NCI-H2107 (cell line): Measurements from ENCODE around the gene SLC4A5.

Source experiments
- DNase-seq: peaks from one replicate; lab custom pipeline; 2025; lab: John Stamatoyannopoulos, UW

Gene SLC4A5

DNA sequence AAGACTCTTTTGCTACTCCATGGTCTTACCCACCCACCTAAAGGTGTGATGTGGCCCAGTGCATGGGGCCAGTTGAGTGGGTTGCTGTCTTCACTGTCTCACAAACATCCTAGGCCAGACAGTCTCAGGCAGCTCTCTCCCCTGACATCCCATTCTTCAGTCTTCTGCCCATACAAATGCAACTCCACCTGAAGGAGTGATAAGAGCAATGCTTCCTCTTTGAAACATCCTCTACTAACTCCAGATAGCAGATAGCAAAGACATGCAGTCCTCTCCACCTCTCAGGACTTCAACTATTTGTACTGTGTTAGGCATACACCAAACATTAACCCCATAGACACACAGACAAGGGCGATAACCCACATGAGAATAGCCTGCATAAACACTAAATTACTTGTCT, 73.5 kb downstream of the SLC4A5 start:
- DNase-seq: no peak

DNA sequence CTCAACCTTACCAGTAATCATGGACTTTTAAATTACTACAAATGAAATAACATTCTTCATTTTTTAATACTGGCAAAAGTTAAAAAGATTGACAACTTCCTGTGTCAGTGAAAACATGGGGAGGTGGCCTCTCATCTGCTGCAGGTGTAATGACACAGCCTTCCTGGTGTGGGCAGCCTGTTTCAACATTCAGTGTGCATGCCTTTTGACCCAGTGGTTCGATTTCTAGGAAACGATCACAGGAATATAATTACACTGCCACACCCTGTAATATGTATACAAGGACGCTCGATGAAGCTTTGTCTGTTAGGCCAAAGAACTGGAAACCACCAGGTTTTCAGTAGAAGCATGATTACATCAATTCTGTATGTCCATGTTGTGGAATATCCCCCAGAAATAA, 76.1 kb downstream of the SLC4A5 start:
- peak; percentile 14 for DNase-seq

DNA sequence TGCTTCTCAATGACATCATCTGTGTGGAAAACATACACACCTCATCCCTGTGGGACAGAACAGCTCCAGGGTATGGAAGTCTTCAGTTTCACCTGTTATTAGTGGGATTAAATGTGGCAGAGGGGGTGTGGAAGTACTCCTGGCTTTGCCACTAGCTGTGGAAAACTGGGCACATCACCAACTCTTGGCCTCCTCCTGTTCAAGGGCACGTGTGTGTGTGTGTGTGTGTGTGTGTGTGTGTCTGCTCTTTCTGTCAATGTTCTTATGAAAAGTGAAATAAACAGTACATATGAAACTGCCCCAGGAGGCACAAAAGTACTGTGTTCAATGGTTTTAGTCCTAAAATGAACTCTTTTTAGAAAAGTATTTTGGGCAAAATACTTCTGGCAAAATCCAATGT, 78.9 kb downstream of the SLC4A5 start:
- no peak for DNase-seq

DNA sequence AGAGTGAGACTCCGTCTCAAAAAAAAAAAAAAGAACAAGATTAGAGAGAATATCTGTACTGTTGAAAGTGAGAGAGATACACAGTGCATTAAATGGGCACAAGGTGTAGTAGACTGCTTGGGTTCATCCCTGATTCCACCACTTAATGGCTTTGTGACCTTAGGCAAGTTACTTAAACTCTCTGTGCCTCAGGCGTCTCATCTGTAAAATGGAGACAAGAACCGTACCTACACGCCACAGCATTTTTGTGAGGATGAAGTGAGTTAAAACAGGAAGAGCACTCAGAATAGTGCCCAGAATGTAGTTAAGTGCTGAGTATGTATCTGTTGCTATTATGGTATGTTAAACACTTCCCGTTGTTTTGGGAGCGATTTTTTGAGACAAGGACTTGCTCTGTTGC, 80.5 kb downstream of the SLC4A5 start:
- DNase-seq: no peak

DNA sequence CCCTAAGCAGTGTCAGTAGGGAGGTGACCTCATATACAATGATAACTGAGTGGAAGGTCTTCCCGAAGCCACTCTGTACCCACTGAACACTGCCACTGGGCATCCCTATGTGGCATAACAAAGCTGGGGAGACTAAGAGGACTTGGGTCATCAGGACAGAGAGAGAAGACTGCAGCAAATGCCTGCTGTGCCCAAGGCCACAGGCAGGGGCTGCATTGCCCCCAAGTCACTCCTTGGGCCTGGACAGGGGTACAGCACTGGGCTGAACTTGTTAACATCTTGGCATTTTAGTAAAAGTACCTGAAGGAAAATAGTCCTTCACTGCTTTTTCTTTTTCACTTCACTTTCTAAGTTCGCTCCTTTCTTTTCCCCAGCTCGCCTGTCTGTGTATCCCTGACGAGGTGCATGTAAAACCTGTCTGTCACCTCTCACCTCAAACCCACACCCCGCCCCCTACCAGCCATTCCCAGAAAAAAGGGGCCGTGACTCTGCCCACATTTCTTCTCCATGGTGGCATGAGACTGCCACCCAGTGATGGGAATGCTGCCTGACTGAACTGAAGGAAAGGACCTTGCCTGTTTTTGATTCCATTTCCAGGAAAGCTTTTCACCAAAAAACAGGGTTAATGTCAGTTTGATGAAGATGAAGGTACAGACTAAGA, 81.9 kb downstream of the SLC4A5 start:
- no peak for DNase-seq

DNA sequence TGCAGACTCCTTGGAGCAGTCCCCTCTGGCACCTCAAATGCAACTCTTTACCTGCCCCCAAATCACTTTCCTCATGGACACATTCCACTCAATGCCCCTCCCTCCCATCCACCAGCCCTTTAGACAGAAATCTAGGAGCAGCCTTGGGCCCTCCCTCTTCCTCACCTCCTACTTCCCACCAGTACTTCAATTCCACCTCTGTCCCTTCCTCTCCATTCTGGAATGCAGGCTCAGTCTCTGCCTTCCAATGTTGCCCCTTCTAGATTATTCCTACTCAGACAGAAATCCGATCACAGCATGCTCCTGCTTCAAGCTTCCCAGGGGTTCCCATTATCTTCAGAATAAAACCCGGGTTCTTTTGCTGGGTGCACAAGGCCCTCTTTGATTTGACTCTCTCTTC, 82.7 kb downstream of the SLC4A5 start:
- no peak for DNase-seq

DNA sequence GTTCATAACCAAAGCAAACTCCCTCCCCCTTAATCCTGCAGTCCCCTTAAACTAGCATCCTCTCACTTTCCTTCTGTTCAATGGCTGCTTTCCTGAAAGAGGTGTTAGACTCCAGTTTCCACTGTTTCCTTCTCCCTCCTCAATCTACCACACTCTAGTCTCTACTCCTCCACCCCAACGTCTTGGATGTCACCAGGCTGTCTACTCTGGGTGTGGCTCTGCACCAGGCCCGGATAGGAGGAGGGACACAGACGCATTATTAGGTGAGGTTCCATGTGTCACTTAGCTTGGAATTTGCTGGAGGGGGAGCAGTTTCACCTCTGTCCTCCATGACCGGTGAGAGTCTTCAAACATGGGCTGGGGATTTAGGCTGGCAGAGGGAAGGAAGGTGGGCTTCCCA, 83.5 kb downstream of the SLC4A5 start:
- no peak for DNase-seq

DNA sequence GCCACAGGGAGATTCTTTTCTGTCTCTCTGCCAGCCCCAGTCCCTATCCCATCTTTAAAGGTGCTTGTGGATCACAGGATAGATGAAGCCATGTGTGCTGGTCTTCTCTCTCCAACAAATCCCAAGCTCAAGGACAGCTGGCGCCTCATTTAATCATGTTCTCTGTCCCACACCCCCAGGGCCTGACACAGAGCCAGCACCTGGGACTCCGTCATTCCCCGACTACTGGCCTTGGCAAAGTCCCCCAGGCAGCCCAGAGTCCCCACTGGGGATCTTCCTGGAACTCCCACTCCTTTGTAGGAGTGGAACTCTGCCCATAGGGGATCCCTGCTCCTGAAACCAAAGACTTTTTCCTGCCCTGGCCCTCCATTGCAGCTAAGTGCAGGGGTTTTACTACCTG, 84.0 kb downstream of the SLC4A5 start:
- no peak for DNase-seq

DNA sequence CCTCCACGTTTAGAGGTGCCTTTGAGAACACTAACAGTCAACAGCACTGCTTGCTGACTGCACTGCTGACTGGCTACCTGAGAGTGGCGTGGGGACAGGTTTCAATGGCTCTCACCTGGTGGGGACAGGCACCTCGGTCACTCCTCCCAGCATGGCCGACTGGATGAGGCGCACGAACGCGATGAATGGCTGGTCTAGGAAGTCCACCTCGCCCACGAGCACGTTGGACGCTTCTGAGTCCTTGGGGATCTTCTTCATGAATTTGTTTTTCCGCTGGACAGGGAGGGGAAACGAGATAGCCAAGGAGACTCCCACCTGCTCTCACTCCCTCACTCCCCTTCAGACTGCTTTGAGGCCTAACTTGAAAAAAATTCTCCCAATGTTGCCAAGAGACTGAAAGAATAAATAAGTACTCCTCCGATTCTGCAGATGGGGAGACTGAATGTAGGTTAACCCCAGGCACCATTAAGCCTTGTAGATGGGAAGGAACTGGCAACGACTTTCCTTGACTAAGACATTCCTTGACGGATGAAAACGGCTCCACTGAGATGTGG, 87.5 kb downstream of the SLC4A5 start:
- no peak for DNase-seq

DNA sequence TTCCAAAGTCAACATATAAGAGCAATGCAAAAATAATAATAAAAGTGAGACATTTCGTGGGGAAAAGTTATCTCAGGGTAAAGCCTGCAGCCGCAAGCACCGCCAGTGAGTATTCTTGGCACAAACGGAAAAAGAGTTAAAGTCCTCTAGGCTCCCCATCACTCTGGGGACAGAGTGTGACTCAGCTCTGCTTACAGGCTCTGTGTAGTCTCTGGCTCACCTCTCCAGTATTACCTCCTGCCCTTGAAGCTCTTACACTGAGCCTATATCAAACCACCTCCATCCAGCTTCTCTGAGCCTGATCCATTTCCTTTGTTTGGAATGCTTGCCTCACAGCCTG, 89.3 kb downstream of the SLC4A5 start:
- no peak for DNase-seq

DNA sequence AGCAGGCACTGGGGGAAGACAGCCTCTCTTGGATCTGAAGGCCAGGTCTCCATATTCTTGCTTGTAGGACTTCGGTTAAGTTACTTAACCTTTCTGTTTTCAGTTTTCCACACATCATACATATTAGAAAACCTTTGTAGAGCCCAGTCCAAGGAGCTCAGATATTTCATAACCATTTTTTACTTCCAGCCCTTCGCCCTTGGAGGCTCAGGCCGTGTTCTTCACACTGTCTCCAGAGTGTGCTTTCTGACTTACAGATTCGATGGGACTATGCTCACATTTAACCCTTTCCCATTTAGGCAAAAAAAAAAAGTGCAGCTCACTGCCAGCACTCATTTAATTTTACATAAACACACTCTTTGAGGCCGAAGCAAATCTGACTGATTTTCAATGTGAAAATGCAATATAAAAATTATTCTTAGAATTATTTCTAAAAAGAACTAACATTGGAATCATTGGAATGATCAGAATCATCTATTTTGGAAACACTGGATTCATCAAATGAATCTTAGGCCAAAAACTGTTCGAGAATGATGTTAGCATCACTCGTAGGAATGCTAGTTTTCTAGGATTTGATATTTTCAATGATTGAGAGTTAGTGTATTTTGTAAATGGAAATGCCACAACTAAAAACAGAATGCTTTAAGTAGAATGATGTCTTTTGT, 89.8 kb downstream of the SLC4A5 start:
- DNase-seq: no peak

DNA sequence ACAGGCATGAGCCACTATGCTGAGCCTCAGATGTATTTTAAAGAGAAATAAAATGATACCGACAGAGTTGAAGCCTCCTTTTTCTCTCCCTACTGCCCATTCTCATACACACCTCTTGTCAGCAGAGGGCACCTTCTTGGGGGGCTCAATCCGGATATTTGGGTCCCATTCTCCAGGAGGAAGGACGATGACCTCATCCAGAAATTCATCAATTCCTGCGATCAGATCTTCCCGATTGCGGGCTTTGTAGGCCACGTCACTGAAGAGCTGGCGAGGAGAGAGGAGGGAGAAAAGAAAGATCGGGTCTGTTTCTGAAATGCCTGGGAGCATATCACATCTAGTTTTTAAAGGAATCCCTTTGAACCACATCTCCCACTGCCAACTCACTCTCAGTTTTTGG, 90.4 kb downstream of the SLC4A5 start:
- no peak for DNase-seq

DNA sequence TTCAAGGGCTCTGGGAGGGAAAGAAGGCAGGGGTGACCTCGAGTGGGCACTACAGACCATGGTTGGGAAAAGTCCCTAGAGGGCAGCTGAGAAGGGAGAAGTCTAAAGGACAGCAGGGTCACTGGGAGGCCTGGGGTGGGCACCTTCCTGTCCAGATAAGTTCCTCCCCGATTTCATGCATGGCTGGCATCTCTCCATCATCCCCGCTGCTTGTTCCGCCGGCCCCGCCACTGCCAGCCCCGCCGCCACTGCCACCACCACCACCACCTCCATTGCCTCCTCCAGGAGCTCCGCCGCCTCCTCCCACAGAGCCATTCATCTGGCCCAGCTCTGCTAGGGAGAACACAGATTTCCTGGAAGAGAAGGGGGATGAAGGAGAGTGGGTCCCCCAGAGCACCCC, 91.2 kb downstream of the SLC4A5 start:
- no peak for DNase-seq

DNA sequence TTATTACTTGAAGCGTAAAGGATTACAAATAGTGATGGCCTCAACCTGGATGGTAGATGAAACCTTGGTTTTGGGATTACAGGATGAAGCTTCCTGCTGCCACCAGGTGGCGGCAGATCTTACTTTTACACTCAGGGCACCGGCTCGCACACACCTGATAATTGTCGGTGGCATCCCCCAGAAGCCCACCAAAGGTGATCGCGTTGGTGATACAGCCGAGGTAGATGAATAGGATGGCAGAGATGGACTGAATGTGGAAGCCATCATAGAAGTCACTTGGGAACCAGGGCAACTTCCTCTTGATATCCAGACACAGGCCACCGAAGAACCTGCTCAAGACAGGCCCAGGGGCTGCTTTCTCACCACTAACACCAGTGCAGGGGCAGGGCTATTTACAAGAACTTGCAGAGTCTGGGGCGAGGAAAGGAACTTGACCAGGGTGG, 93.0 kb downstream of the SLC4A5 start:
- no peak for DNase-seq

DNA sequence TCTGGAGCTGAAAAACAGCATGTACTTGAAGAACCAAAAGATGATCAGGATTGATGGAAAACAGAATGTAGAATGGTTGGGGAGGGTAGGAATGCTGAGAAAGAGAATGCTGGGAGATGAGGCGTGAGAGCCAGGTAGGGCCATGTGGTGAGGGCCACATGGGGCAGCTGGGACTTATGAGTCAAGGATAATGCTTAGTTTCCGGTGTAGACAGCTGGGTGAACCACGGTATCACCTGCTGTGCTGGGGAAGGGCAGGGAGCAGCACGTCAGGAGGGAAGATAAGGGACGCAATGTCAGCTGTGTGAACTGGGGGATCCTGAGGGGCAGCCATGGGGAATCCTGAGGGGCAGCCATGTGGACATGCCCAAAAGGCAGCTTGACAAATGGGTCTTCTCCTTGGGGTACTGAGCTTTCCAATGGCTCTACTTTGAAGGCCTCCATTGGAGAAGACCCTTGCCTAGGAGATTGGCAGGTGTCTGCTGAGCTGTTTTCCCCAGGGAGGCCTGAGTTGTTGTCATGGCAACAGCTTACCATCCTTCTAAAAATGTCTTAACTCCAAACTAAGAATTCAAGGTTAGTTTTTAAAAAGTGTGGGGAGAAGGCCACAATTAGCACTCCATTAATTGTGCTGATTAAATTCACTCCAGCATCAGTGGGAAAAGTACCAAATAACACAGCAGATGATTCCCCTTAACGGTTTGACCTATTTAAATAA, 93.7 kb downstream of the SLC4A5 start:
- no peak for DNase-seq

DNA sequence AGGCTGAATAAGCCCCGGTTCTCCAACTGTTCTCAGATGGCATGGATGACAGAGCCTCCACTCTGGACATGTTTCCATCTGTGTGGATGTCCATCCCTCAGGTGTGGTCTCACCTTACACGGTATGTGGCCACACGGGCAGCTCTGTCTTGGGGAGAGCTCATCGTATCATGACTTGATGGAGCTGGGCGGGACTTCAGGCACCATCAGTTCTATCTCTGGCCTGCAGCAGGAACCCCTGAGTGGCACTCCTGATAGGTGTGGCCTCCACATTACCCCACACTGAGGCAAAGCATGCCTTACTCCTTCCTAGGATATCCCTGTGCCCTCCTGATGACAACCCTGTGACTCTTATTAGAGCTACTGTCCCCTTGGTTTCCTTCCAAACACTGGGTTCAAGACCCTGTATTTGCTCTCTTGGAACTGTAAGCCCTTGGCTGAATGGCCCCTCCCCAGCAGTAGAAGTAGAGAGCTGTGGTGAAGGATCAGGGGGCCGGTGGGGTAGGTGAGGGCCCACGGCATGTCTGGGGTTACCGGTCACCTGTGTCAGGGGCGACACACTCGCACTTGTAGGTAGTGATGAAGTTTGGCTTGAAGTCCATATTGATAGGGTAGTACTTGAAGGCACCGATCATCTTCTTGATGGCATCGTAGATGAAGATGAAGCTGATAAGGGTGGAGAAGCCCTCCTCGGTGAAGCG, 96.6 kb downstream of the SLC4A5 start:
- DNase-seq: no peak

DNA sequence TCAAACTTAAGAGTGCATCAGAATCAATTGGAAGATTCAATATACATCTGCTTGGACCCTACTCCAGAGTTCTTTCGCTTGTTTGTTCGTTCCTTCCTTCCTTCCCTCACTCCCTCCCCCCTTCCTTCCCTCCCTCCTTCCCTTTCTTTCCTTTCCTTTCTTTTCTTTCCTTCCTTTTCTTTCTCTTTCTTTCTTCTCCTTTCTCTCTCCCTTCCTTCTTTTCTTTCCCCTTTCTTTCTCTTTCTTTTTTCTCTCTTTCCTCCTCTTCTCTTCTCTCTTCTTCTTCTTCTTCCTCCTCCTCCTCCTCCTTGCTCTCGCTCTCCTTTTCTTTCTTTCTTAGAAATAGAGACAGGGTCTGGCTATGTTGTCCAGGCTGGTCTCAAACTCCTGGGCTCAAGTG, 98.9 kb downstream of the SLC4A5 start:
- no peak for DNase-seq

DNA sequence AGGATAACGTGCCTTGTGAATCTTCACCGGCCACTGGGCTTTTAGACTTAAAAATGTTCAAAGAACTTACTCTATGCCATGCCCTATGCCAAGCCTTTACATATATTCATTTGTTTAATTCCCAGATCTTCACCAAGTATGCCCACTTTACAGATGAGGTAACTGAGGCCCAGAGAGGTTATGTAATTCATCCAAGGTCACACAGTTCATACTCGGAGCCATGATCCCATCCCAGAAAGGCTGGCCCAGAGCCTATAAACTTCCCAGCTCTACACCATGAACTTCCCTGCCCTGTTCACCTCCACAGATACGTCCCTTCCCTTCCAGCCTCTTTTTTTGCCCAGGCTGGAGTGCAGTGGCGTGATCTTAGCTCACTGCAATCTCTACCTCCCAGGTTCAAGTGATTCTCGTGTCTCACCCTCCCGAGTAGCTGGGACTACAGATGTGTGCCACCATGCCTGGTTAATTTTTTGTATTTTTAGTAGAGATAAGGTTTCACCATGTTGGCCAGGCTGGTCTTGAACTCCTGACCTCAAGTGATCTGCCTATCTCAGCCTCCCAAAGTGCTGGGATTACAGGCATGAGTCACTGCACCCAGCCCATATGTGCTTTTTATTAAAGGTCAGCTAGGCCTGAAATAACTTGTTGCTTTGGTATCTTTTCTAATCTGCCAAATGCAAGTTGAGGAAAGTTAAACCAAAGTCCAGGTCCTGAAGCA, 100.7 kb downstream of the SLC4A5 start:
- no peak for DNase-seq

DNA sequence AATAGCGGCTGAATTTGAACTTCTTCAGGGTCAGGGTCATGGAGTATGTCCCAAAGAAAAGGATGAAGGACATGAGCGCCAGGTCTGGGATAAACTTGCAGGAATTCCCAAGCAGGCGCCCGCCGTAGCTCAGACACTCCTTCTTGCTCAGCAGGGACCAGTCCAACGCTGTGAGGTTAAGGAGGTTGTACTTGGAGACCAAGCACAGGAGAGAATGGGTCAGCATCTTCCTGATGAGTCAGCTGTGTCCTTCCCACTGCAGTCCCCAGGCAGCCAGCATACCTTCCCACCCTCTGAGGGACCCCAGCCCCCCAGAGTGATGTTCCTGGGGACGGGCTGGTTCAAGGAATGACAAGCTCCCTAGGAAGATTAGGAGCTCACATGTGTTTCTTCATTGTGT, 103.9 kb downstream of the SLC4A5 start:
- no peak for DNase-seq

DNA sequence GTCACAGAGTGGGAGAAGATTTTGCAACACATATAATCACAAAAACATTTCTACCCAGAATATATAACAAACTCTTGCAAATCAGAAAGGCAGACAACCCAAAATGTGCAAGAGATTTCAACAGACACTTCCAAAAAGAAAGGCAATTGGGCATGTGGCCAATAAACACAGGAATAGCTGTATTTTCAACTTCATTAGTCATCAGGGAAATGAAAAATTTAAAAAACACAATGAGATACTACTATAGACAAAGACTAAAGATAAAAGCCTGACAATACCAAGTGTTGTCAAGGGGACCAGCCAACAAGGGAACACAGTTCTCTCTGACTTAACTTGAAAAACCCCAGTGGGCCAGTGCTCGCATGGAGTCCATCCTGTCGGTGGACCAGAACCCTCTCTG, 104.3 kb downstream of the SLC4A5 start:
- no peak for DNase-seq

DNA sequence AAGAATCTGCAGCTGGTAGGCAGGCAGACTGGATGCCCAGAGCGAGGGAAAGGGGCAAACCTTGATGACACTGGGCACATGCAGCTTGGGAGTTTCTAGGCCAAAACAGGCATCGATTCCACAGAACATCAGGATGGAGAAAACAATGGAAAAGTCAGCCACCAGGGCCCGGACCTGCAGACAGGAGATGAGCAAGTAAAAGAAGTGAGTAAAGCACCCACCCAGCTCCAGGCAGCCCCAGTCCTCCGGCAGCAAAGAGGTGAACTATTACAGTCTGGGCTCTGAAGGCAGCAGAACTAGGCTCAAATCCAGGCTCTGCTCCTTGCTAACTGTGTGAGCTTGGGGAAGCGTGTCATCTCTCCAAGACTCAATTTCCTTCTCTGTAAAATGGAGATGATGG, 108.2 kb downstream of the SLC4A5 start:
- DNase-seq: no peak

DNA sequence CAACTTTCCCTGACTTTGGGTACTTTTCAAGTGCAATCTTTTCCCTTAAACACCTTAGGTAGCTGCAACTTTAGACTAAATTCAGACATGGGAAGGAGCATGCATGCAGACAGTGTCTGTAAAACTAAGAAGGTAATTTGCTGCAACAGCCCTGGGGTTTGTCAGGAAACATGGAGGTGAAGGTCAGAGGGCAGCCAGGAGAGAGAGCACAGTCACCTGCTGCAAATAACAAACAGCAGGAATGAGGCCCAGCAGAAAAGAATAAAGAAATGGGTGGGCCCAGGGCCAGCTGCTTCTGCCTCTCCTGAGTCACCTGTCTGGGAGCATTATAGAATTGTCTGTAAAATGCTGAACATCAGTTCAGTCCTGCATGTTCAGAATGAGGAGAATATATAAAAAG, 109.6 kb downstream of the SLC4A5 start:
- DNase-seq: no peak
